CD4-positive, alpha-beta memory T cell (primary cell): Measurements from ENCODE around the gene IDS. TPM values are rescaled to one million over a fixed set of nuclear protein-coding genes. Genes with fewer than 3 reads are reported as not detected.
"Not testable (repeated sequence)": the region's sequence is repeated elsewhere in the genome, so short reads cannot be mapped to it uniquely, and the experiment has no call there.

Source experiments
- CTCF ChIA-PET: fragments of 350-600 bp; sonication (Branson Sonifier 250); formaldehyde crosslinking; loops from one replicate; lab custom pipeline; 2021; ENCODE audit warnings: inconsistent platforms; ENCODE audit not compliant: partially characterized antibody; lab: Charles Lee
- POLR2A ChIA-PET: fragments of 350-600 bp; sonication (Branson Sonifier 250); formaldehyde crosslinking; loops from one replicate; lab custom pipeline; 2021; ENCODE audit not compliant: partially characterized antibody; lab: Charles Lee
- DNase-seq, 5 donors: peaks; one replicate each; pipeline versions ENCODE4 v3.0.0 to v3.0.0-alpha.2; 2020 to 2022; ENCODE audit warnings: mixed read lengths in 1 of 5
- H3K27ac ChIP-seq: one replicate; pipeline ENCODE4 v1.7.0; 2013; ENCODE audit warnings: low read depth, low read length
- H3K27me3 ChIP-seq: 2 replicates; pipeline ENCODE4 v1.7.0; 2013; ENCODE audit warnings: mild to moderate bottlenecking, low read length, moderate library complexity; ENCODE audit not compliant: insufficient read depth
- H3K36me3 ChIP-seq: 2 replicates; pipeline ENCODE4 v1.7.0; 2013; ENCODE audit warnings: mild to moderate bottlenecking, low read length, moderate library complexity; ENCODE audit not compliant: insufficient read depth
- H3K4me1 ChIP-seq: 2 replicates; pipeline ENCODE4 v1.7.0; 2013; ENCODE audit warnings: mild to moderate bottlenecking, low read length, moderate library complexity; ENCODE audit not compliant: insufficient read depth
- H3K4me3 ChIP-seq, 2 donors: one replicate each; pipeline ENCODE4 v1.7.0; 2013; ENCODE audit warnings: low read length in 2 of 2, mild to moderate bottlenecking in 1 of 2
- H3K9me3 ChIP-seq, 2 donors: one replicate each; pipeline ENCODE4 v1.7.0; 2013; ENCODE audit warnings: low read length in 2 of 2, control low read depth in 1 of 2; ENCODE audit not compliant: control insufficient read depth in 1 of 2
- H3K27ac Mint-ChIP-seq, 7 donors: one replicate each; pipeline ENCODE4 v1.8.0; 2020 to 2021; ENCODE audit warnings: mixed read lengths in 7 of 7, mild to moderate bottlenecking in 6 of 7, inconsistent platforms in 3 of 7, moderate library complexity in 3 of 7
- H3K27me3 Mint-ChIP-seq, 2 donors: one replicate each; pipeline ENCODE4 v1.8.0; 2020 to 2021; ENCODE audit warnings: mixed read lengths in 2 of 2
- H3K36me3 Mint-ChIP-seq, 2 donors: one replicate each; pipeline ENCODE4 v1.8.0; 2020 to 2021; ENCODE audit warnings: mixed read lengths in 2 of 2, inconsistent platforms in 1 of 2, mild to moderate bottlenecking in 1 of 2
- H3K4me1 Mint-ChIP-seq, 4 donors: one replicate each; pipeline ENCODE4 v1.8.0; 2020 to 2021; ENCODE audit warnings: mixed read lengths in 4 of 4, mild to moderate bottlenecking in 1 of 4
- H3K4me3 Mint-ChIP-seq, 8 donors: one replicate each; pipeline ENCODE4 v1.8.0; 2020 to 2021; ENCODE audit warnings: mixed read lengths in 8 of 8, mild to moderate bottlenecking in 7 of 8, moderate library complexity in 6 of 8, inconsistent platforms in 3 of 8
- H3K9me3 Mint-ChIP-seq, 8 donors: one replicate each; pipeline ENCODE4 v1.8.0; 2020 to 2021; ENCODE audit warnings: mixed read lengths in 8 of 8, mild to moderate bottlenecking in 5 of 8, inconsistent platforms in 3 of 8, moderate library complexity in 1 of 8
- intact Hi-C: fragments of 100-400 bp; cut with micrococcal nuclease; formaldehyde crosslinking; loops from one replicate; pipeline ENCODE4 v1.15.1; 2023
- polyA plus RNA-seq, 2 donors: library from polyadenylated mRNA; unstranded; fragments of 300-500 nt; fragmentation: Illumina TruSeq; gene quantifications; one replicate each; pipeline ENCODE4 v1.2.3, GENCODE V29; 2021
- total RNA-seq, 2 experiments: library from RNA; stranded (reverse); gene quantifications; one replicate each; pipeline ENCODE4 v1.2.3, GENCODE V29; 2021

Gene IDS, protein sequence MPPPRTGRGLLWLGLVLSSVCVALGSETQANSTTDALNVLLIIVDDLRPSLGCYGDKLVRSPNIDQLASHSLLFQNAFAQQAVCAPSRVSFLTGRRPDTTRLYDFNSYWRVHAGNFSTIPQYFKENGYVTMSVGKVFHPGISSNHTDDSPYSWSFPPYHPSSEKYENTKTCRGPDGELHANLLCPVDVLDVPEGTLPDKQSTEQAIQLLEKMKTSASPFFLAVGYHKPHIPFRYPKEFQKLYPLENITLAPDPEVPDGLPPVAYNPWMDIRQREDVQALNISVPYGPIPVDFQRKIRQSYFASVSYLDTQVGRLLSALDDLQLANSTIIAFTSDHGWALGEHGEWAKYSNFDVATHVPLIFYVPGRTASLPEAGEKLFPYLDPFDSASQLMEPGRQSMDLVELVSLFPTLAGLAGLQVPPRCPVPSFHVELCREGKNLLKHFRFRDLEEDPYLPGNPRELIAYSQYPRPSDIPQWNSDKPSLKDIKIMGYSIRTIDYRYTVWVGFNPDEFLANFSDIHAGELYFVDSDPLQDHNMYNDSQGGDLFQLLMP
- total RNA-seq = 100 to 1,000 TPM; 185 to 196 TPM
- 100 to 1,000 TPM; 121 to 130 TPM for polyA plus RNA-seq

DNA sequence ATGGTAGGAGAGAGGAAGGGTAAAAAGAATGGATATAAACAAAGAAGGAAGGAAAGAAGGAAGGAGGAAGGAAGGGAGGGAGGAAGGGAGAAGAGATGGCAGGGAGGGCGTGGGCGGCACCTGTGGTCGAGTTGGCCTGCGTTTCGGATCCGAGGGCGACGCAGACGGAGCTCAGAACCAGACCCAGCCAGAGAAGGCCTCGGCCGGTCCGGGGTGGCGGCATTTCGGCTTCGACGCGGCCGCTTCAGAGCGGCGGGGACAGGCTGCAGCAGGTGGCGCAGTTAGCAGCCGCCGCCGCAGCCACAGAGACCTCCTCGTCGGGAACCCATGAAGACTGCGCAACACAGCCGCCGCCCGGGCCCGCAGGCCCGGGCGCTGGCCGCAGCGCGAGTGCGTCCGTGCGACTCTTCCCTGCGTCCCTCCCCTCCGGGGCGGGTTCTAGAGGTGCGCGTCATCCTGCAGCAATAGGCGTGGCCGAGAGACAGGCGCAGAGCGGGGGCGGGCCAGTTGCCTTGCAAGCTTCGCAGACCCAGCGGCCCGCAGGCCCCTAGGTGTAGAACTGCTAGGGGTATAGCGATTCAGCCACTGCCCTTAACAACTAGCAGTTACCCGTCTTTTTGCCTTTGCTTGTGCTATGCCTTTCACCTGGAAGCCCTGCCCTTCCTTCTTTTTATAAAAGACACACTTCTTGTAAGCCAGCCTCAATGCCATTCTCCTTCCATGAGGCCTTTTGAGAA lies at the start of gene IDS:
Gene IDS, minus strand, starts transcription at position 392 of the 737 bp plus-strand sequence. Its CDS starts 169 bp downstream, at position 223.
- Mint-ChIP-seq H3K4me3 (peak within 1 kb of the TSS; percentile 85 to 99 (median 96)), H3K27me3 (peaks cover 0 to 3% of the 10 kb centered on the region in 2 donors), H3K9me3 (no peaks in the 10 kb centered on the region), H3K36me3 (peaks cover 5 to 32% of the 10 kb centered on the region in 2 donors), H3K4me1 (peaks cover 9 to 39% (median 26%) of the 10 kb centered on the region in 4 donors), H3K27ac (peak within 1 kb of the TSS in 6 of 7 donors; percentile 98 to 100 (median 99))
- no peaks in the 10 kb centered on the region for H3K27me3 ChIP-seq
- POLR2A ChIA-PET = interaction anchor here (0.6 to 4.8 kb wide), 11 partner anchors 9 to 1593 kb away, joined by 3 to 112 read pairs (median 4); partner anchors contain the start of genes EOLA1, EOLA2 and FMR1
- H3K27ac ChIP-seq = peak within 1 kb of the TSS; percentile 95
- peaks cover 21% of the 10 kb centered on the region for H3K36me3 ChIP-seq
- peaks cover 37% of the 10 kb centered on the region for H3K4me1 ChIP-seq
- peak; percentile 81 to 92 (median 87) for DNase-seq
- H3K9me3 ChIP-seq = no peaks in the 10 kb centered on the region
- CTCF ChIA-PET = interaction anchor here (0.8 to 2.5 kb wide), 6 partner anchors 14 to 435 kb away, joined by 3 to 20 read pairs (median 3); partner anchors contain the start of gene EOLA1
- H3K4me3 ChIP-seq = peak within 1 kb of the TSS; percentile 73 to 84
- intact Hi-C loops = loop anchor here (1.0 to 5.0 kb wide), 3 partner anchors 22 to 322 kb away; no protein-coding TSS in a partner anchor

DNA sequence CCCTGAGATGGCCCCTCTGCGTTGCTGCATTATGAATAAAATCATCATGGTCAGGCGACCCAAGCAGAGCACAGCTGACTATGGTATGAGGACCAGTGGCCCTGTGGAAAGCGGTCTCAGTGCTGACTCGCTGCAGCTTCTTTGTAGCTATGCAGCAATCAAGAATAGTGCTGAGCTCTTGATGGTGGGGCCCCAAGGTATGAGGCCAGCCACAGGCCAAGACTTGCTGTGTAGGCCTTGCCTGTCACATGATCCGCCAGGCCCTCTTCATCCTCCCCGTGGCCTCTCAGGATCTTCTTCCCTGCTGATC lies 46.8 kb upstream of the IDS start:
- H3K9me3 Mint-ChIP-seq, intact Hi-C loops, H3K27me3 Mint-ChIP-seq, H3K27ac Mint-ChIP-seq, CTCF ChIA-PET, H3K4me3 Mint-ChIP-seq, H3K27ac ChIP-seq, H3K4me1 Mint-ChIP-seq, H3K9me3 ChIP-seq, POLR2A ChIA-PET, H3K36me3 Mint-ChIP-seq, DNase-seq, H3K4me1 ChIP-seq, H3K27me3 ChIP-seq, H3K36me3 ChIP-seq, H3K4me3 ChIP-seq: not testable (repeated sequence)

DNA sequence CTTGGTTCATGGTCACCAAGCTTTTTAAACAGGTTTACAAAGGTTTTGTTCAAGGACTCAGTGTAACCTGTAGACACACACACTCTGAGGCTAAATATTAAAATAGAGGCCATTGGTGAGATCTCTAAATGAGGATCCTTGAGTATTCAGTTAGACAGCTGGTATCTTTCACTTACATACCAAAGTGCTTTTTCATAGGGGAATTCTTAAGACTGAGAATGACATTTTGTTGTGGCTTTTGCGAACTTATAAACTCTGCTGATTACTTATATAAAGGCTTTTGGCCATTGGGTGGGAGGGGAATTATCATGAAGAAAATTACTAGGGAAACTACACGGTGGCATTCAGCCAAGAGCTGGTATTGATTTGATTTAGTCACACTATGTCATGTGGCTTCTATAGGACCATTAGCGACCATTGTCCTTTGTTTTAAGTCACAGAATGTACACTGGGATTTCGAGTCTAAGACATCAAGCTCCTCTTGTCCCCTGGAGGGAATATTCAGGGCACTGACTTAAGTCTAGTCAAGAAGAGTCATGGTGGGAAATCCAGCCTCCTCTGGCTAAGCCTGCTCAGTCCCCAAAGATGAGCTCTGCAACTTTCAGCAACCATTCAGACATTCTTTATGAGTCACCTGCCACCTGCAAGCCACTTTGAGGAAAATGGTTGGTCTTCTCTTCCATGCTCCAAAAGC lies 46.3 kb upstream of the IDS start:
- H3K4me3 ChIP-seq, H3K27ac ChIP-seq, H3K27me3 Mint-ChIP-seq, intact Hi-C loops, H3K36me3 Mint-ChIP-seq, POLR2A ChIA-PET, H3K4me1 Mint-ChIP-seq, H3K9me3 Mint-ChIP-seq, H3K36me3 ChIP-seq, H3K4me1 ChIP-seq, H3K27me3 ChIP-seq, H3K9me3 ChIP-seq, DNase-seq, H3K27ac Mint-ChIP-seq, CTCF ChIA-PET, H3K4me3 Mint-ChIP-seq: not testable (repeated sequence)

DNA sequence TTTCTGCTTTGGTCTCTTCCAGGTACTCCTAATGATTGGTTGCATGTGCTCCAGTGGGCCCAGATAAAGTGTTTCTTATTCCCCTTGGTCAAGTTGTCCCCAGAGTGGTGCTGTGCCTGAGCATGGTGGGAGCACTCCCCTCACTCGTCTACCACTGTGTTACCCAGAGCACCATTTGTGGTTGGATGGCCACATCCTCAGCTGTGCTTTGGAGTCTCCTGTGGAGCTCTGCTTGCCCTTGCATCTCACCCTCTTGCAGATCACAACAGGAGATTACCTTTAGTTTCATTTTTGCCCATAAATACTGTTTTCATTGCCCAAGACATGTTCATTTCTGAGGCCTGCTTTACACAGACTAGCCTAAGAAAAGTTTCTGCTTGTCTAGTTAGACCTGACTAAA lies 45.3 kb upstream of the IDS start:
- H3K27me3 ChIP-seq, H3K4me1 Mint-ChIP-seq, H3K9me3 ChIP-seq, intact Hi-C loops, H3K27ac ChIP-seq, H3K4me3 Mint-ChIP-seq, H3K9me3 Mint-ChIP-seq, POLR2A ChIA-PET, H3K4me1 ChIP-seq, H3K36me3 Mint-ChIP-seq, H3K27me3 Mint-ChIP-seq, H3K4me3 ChIP-seq, H3K36me3 ChIP-seq, CTCF ChIA-PET, H3K27ac Mint-ChIP-seq, DNase-seq: not testable (repeated sequence)

DNA sequence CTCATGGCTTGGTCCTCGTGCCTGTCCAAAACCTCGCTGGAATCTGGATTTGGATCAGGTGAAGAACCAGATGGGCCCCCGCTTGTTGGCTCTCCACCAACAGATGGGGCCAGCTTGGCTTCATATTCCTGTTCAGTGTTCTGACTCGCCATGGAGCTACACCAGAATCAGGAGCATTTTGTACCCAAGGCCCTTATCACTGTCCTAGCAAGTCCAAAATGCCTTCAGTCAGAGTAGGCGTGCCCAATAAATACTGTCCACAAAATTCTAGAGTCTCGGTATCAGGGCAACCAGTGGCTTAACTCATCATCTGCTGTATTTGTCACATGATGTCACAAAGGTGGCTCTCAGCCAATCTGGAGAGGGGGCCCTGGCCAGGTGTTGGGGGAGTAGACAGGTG lies 44.6 kb upstream of the IDS start, which contains the start of gene HSFX3:
Gene HSFX3, minus strand, starts transcription at position 224 of the 400 bp plus-strand sequence. Its CDS starts 72 bp downstream, at position 152.
- H3K36me3 Mint-ChIP-seq, H3K27ac ChIP-seq, H3K36me3 ChIP-seq, H3K9me3 Mint-ChIP-seq, H3K4me1 ChIP-seq, H3K4me3 ChIP-seq, DNase-seq, H3K4me3 Mint-ChIP-seq, CTCF ChIA-PET, H3K4me1 Mint-ChIP-seq, H3K27ac Mint-ChIP-seq, H3K27me3 ChIP-seq, POLR2A ChIA-PET, H3K27me3 Mint-ChIP-seq, H3K9me3 ChIP-seq, intact Hi-C loops: not testable (repeated sequence)

DNA sequence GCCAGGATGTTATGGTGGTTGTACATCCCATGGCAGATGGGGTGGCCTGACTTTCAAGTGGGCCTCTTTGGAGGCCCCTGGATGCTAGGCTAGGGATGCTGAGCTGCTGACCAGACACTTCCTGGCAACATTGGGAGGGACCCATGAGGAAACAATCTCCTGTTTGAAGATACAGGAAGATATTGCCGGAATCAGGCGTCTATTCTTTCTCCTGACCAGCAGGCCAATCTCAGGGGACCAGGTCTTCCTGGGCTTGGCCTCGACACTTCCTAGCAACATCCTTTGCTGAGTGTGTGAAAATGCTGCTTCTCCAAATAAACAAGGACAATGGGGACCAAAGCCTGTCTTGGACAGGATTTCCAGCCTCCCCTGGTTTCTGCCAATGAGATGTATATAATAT lies 42.7 kb upstream of the IDS start:
- not testable (repeated sequence) for H3K4me1 ChIP-seq

DNA sequence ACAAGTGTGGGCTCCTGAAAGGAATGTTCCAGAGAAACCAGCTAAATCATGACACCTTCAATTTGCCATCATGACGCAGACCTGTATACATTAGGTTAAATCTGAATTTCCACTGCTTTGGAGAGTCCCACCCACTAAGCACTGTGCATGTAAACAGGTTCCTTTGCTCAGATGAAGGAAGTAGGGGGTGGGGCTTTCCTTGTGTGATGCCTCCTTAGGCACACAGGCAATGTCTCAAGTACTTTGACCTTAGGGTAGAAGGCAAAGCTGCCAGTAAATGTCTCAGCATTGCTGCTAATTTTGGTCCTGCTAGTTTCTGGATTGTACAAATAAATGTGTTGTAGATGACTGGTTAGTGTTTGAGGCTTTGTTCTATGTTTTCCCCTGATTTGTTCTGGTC lies 41.9 kb upstream of the IDS start:
- H3K4me3 Mint-ChIP-seq, H3K4me1 Mint-ChIP-seq, H3K36me3 Mint-ChIP-seq, CTCF ChIA-PET, H3K27ac ChIP-seq, intact Hi-C loops, H3K27ac Mint-ChIP-seq, DNase-seq, H3K27me3 ChIP-seq, H3K36me3 ChIP-seq, H3K9me3 Mint-ChIP-seq, POLR2A ChIA-PET, H3K9me3 ChIP-seq, H3K4me3 ChIP-seq, H3K27me3 Mint-ChIP-seq, H3K4me1 ChIP-seq: not testable (repeated sequence)

More for the DNA sequence above, 42.7 kb upstream of the IDS start:
- H3K4me3 Mint-ChIP-seq, H3K4me3 ChIP-seq, H3K27ac Mint-ChIP-seq, H3K27me3 Mint-ChIP-seq, H3K36me3 Mint-ChIP-seq, H3K9me3 ChIP-seq, DNase-seq, H3K27ac ChIP-seq, H3K27me3 ChIP-seq, H3K9me3 Mint-ChIP-seq, POLR2A ChIA-PET, intact Hi-C loops, H3K36me3 ChIP-seq, H3K4me1 Mint-ChIP-seq, CTCF ChIA-PET: not testable (repeated sequence)
